NCI-H1436 treated with DMSO at 0.1 percent for 48 hours (cell line): ENCODE results near the gene RXYLT1.
A peak's percentile ranks its signal among the peaks of the same experiment; 100 is the strongest.
"Not testable (repeated sequence)": the region's sequence is repeated elsewhere in the genome, so short reads cannot be mapped to it uniquely, and the experiment has no call there.

ENCODE experiments used
- DNase-seq: peaks from one replicate; lab custom pipeline; 2025; lab: John Stamatoyannopoulos, UW

RXYLT1 gene, protein sequence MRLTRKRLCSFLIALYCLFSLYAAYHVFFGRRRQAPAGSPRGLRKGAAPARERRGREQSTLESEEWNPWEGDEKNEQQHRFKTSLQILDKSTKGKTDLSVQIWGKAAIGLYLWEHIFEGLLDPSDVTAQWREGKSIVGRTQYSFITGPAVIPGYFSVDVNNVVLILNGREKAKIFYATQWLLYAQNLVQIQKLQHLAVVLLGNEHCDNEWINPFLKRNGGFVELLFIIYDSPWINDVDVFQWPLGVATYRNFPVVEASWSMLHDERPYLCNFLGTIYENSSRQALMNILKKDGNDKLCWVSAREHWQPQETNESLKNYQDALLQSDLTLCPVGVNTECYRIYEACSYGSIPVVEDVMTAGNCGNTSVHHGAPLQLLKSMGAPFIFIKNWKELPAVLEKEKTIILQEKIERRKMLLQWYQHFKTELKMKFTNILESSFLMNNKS

DNA sequence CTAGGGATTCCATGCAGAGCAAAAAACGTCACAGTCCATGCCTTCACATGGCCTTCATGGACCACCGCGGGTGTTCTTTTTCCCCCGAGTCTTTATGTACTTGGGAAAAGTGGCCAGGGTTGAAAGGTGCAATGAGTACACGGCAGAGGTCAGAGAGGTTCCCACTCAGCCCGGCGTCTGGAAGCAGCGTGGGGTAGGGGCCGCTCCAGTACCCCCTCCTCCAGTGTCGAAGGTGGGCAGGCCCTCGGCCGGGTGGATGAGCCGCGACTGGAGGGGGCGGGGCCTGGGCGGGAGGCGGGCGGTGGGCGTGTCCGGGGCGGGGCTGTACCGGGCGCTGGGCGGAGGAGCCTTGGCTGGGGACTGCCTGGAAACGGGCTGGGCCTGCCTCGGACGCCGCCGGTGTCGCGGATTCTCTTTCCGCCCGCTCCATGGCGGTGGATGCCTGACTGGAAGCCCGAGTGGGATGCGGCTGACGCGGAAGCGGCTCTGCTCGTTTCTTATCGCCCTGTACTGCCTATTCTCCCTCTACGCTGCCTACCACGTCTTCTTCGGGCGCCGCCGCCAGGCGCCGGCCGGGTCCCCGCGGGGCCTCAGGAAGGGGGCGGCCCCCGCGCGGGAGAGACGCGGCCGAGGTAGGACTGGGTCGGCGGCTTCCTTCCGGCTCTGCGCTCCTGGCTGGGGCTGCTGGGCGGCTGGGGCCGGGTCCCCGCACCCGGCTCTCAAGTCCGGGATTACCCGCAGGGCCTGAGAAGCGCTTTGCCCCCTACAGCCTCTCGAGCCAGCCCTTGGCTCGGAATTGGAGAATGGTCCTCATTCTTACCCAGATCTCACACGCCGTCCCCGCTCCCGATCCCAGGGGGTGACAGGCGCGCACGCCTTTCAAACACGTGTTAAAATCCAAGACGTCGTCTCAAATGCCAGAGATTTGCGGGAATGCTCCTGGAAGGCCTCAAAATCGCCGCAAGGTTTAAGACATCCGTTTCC lies at the start of gene RXYLT1:
Gene RXYLT1 (plus strand): TSS at position 412 of the 984 bp plus-strand sequence. CDS start 52 bp downstream, at position 464.
- peak; percentile 19 for DNase-seq

DNA sequence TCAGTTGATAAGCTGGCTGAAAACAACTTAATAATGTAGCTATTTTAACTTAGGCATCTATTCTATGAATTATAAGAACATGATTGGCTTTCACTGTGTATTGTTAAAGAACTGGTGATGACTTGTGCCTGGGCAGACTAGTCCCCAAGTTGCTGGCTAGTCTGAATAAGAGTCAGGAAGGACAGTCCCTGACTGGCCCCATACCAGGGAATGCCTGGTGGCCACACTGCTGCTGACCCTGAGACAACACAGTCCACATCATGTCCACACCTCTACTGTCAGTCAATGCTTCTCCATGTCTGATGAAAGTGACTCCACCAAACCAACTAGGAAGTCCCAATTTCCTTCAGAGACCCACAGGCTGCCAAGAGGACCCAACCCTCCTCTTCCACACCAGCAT lies 46.9 kb upstream of the RXYLT1 start:
- DNase-seq, result not testable (repeated sequence)

DNA sequence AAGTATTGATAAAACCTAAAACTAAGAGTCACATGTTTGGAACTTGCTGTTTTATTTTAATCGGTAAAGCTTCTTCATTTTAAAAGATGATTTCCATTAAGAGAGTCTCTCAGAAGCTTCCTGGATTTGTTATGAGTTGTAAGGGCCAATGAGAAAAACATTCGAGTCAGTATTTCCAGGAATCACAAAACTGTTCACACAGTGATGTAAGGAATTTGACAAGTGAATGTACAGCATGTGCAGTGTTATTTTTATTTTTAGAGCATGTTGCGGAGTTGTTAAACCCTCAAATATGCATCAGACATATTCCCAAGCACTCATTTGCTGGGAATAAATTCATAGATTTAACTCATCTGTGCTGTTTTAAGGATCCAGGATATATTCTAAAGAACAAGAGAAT lies 46.1 kb upstream of the RXYLT1 start:
- not testable (repeated sequence) for DNase-seq

DNA sequence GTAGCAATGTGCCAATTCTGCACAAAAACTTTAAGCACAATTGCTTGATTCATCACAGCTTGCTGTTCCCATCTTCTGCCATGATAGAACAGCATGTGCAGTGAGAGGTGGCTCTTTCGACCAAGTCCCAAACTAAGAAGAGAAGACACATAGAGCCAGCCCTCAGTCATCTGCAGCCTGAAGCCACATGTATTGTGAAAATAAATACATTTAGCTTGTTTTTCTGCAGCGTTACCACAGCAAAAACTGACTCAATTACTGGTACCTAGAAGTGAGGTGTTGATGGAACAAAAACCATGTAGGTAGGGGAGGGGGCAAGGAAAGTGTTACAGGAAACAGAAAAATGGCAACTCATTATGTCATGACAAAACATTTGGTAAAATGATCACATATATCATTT lies 39.2 kb upstream of the RXYLT1 start:
- not testable (repeated sequence) for DNase-seq

DNA sequence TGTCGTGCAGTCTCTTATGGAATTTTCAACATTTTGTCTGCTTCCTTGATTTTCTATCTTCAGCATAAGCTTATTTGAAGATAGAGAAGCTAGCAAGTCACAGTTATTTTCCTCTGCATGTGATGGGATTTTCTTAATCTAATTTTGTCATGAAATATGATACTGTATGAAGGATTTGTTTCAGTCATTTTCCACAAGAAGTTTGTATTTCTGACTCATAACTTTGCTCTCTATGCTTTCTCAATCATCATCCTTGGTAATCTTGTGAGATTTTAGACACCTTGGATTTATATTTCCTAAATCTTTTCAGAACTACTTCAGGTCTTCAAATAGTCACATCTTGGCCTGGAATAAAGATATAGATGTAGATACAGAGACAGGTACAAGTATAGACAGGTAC lies 38.3 kb upstream of the RXYLT1 start:
- DNase-seq, result not testable (repeated sequence)

DNA sequence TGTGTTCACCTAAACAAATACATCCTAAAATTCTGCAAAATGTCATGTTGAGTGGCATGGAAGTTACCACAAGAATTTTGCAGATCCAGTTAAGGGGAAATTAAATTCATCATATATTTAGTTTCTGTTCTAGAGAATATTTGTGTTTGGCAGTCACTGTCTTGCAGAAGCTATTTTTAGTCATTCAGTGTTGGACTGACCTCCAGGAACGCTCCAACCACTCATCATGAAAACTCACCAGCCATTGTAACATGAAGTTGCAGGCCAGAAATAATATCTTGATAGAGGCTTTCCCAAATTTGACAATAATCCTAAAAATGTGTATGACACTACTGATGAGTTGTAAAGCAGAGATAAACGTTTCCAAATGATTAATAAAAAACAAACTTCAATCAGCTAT lies 35.6 kb upstream of the RXYLT1 start:
- DNase-seq, result not testable (repeated sequence)

DNA sequence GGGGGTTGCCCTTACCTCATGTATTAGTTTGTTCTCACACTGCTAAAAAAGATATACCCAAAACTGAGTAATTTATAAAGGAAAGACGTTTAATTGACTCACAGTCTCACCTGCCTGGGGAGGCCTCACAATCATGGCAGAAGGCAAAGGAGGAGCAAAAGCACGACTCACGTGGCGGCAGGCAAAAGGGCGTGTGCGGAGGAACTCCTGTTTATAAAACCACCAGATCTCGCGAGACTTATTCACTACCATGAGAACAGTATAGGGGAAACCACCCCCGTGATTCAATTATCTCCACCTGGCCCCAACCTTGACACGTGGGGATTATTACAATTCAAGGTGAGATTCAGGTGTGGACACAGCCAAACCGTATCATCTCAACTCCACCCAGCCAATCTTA lies 33.2 kb upstream of the RXYLT1 start:
- not testable (repeated sequence) for DNase-seq

DNA sequence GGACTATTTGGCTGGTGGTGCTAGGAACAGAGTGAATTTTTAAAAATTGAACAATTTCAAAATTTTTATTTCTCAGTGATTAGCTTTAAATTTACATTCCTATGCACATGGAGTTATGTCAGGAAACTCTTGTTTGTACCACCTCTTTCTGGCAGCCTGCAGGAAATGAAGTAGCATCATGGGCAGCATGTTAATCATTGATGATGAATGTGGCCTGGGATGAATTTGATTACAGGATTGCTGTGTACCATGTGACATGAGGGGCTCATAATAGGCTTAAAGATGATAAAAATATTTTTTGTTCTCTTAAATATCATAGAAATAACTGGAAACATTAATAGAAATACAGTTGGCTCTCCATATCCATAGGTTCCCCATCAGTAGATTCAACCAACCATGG lies 32.6 kb upstream of the RXYLT1 start:
- DNase-seq, result not testable (repeated sequence)

DNA sequence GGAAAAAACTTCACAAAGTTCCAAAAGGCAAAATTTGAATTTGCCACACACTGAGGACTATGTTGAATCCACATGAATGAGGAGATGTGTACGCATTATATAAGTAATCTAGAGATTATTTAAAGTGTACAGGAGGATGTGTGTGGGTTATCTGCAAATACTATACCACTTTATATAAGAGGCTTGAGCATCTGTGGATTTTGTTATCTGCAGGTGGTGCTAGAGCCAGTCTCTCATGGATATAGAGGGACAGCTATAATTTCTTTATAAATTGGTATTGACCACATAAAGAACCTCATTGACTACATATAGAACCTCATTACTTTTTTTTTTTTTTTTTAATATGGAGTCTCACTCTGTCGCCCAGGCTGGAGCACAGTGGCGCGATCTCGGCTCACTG lies 32.2 kb upstream of the RXYLT1 start:
- no peak for DNase-seq

DNA sequence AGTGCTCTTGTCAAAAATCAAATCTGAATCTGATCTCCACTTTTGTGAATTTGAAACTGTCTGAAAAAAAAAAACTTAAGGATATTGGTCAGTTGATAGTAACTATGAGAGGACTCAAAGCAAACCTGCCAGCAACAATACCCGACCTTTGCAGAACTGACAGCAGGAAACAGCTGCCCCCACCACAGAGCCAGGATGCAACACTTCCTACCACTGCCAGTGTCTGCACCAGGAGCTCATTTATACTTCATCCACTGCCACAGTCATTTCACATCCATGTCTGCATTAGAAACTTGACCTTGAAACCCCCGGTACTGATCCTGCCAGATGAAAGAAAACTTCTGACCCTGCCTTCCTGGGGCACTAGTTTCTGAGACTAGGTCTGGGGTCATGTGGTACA lies 27.4 kb upstream of the RXYLT1 start:
- no peak for DNase-seq

DNA sequence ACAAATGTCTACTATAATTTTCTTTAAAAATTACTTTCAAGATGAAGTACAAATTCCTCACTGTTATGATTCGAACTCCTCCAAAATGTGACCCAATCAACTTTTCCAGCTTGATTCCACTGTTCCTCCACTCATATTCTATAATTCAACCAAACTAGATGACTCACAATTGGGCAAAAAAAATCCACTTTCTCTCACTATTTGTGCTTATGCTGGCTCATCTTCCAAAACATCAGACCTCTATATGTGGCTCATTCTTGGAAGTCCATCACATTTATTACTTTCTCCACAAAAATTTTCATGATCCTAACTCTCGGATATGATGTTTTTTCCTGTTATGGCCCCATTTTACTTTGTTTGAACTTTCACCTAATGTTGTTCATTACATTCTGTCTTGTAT lies 26.9 kb upstream of the RXYLT1 start:
- no peak for DNase-seq

DNA sequence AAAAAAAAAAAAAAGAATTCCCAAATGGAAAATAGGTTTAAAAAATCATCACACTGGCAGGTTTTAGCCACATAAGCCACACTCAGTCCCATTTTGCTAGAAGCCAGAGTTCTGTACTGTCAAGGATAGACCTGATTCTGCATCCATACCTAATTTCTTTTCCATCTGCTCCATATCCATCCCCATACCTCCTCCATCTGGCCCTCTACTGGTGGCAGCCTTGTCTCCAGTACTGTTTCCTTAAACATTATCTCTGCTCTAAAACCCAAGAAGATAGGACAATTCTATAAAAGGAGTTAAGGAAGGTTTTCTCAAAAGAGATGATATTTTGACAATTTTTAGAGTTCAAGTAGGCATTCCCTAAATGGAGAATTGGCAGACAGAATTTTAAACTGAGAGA lies 26.0 kb upstream of the RXYLT1 start:
- DNase-seq, result no peak

DNA sequence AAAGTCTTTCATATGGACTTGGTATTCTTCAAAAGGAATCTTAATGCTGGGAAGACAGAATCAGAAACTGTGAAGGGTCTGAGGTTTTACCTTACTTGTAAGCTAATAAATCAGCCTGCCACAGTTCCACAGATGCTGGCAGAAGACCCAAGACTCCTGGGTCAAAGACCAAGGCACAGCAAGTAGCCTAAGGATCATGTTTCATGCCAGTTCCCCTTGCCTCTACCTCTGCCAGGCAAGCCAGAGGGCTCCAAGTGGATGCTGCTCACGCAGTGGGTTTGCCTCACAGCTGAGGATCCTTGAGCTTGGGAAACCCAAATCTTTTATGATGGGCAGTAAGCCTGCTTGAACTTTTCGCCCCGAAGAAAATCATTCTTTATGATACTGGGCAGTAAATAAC lies 15.2 kb upstream of the RXYLT1 start:
- no peak for DNase-seq

DNA sequence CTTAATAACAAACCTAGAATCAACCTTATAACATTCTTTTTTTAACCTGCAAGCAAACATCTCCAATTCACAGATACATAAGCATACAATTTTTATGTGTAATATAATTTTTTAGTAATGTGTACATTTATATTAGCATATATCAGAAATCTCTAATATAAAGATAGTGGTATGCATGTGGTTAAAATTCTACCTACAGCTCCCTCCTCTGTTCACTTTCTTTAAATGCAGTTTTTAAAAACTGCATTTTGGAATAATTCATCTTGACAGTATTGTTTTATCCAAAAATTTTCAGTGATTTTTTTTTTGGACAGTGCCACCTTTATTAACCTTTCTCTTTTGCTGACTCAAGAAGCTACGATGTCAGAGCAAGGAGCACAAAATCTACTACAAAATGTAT lies 13.2 kb upstream of the RXYLT1 start:
- DNase-seq, result no peak

DNA sequence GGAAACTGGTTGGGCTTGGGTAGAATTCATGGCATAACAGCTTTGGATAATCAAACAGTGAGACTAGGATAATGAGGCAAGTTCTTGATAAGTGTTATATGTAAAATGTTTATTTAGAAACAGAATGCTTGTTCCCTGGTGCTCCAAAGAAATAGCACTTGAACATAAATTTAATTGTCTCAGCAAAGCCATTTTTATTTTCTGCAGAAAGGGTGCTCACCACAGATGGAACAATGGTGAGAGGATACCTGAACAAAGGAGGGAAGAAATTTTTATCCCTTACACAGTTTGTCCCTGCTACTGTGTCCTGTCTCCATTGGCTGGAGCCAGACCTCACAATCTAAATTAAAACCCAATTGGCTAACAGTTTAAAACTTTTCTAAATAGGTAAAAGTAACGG lies 9.3 kb upstream of the RXYLT1 start:
- no peak for DNase-seq

DNA sequence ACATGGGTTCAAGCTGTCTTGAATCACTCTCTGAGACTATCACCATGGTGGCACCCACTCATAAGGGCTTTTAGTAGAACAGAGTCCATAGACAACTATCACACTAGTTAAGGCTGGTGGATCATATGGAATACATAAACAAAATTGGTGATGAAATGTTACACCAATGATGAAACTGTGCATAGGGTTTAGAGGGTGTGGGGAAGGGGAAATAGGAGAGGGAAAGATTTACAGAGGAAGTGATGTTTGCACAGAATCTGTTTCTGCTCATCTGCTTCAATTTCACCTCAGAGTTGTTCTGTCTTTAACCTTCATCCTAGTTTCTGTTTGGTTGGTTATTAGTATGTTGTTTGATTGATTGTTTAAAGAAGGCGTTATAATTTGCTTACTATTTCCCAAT lies 2.4 kb upstream of the RXYLT1 start:
- no peak for DNase-seq

DNA sequence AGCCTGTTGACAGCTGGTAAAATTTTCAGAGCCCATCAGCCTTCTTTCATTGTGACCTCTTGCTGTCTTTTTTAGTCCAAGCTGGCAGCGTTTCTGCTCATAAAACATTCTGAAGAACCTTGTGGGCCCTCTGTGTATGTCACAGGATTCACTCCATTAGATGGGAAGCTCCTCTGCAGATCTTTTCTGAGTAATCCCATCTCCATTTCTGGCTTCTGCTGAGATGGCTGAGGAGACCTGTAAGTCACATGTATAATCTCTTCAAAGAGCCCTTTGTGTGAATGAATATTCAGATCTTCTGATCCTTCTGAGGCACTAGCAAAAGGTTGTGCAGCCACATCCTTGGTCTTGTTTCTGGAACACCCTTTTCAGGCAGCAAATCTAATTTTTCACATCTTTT lies 2.8 kb downstream of the RXYLT1 start:
- DNase-seq, result no peak

DNA sequence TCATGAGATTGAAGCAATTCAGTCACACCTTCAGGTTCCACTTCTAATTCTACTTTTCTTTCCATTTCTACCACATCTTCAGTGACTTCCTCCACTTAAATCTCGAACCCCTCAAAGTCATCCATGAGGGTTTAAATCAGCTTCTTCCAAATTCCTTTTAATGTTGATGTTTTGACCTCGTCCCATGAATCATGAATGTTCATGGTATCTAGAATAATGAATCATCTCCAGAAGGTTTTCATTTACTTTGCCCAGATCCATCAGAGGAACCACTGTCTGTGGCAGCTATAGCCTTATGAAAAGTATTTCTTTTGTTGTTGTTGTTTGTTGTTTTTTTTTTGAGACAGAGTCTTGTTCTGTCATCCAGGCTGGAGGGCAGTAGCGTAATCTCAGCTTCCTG lies 7.6 kb downstream of the RXYLT1 start:
- no peak for DNase-seq

DNA sequence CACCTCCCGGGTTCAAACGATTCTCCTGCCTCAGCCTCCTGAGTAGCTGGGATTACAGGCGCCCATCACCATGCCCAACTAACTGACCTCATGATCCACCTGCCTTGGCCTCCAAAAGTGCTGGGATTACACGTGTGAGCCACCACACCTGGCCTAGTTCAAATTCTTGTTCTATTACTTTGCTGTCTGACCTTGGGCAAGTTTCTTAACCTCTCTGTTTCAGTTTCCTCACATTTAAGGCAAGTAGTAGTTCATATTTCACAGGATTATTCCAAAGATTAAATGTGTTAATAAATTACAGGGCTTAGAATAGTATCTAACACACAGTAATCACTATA lies 10.9 kb downstream of the RXYLT1 start:
- no peak for DNase-seq

DNA sequence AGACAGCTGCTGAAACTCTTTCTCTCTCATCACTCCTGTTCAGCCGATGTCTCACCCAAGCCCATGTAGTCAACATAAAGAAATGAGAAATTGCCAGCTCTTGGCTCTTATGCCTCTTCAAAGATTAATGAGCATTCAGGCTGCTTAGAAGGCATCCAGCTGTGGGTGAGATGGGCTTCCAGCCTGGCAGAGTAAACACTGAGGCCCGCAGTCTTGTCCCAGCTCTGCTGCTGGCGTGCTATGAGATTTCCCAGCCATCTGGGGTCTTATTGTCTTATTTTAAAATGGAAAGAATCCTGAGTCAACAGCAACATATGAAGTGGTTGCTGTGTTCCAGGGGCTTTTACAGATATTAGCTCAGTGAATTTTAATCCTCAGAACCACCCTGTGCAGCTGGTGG lies 12.6 kb downstream of the RXYLT1 start:
- no peak for DNase-seq

DNA sequence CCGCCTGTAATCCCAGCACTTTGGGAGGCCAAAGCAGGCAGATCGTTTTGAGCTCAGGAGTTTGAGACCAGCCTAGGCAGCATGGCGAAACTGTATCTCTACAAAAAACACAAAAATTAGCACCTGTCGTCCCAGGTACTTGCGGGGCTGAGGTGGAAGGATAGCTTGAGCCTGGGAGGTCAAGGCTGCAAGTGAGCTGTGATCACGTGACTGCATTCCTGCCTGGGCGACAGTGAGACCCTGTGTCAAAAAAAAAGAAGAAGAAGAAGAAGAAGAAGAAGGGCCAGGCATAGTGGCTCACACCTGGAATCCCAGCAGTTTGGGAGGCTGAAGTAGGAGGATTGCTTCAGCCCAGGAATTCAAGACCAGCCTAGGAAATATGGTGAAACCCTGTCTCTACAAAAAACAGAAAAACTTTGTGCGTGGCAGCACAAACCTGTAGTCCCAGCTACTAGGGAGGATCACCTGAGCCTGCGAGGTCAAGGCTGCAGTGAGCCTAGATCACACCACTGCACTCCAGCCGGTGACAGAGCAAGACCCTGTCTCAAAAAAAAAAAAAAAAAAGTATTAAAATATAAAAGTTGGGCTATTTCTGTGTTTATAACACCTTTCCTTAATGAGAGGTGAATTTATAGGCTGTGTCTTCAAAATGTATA lies 15.5 kb downstream of the RXYLT1 start:
- no peak for DNase-seq

DNA sequence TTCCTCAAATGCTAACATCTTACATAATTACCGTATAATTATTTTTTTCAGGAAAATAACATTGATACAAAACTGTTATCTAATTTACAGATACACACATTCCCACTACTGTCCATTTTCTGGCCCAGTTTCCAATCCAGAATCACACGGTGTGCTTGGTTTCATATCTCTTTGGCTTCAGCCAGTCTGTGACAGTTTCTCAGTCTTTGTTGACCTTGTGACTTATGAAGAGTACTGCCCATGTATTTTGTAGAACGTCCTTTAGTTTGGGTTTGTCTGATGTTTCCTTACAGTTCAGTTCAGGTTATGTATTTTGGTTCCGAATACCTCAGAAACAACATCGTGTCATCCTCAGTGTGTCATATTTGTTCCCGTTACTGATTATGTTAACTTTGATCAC lies 16.2 kb downstream of the RXYLT1 start:
- DNase-seq, result no peak
